CD8-positive, alpha-beta memory T cell (primary cell): ENCODE data around the gene PRKAR1B. TPM values are rescaled to one million over a fixed set of nuclear protein-coding genes. Genes with fewer than 3 reads are reported as not detected.

Source experiments
- CTCF ChIA-PET: fragments of 350-600 bp; sonication (Branson Sonifier 250); formaldehyde crosslinking; loops from one replicate; lab custom pipeline; 2021; ENCODE audit warnings: antibody characterized with exemption; lab: Charles Lee
- POLR2A ChIA-PET: fragments of 350-600 bp; sonication (Branson Sonifier 250); formaldehyde crosslinking; loops from one replicate; lab custom pipeline; 2021; ENCODE audit warnings: antibody characterized with exemption; lab: Charles Lee
- DNase-seq, 5 donors: peaks; one replicate each; pipeline versions ENCODE4 v3.0.0 to v3.0.0-alpha.2; 2020 to 2022; ENCODE audit warnings: mixed read lengths in 1 of 5
- H3K27ac ChIP-seq: one replicate; pipeline ENCODE4 v1.7.0; 2013; ENCODE audit warnings: low read depth, mild to moderate bottlenecking, low read length, moderate library complexity
- H3K27me3 ChIP-seq: 2 replicates; pipeline ENCODE4 v1.7.0; 2013; ENCODE audit warnings: low read length, mild to moderate bottlenecking; ENCODE audit not compliant: insufficient read depth, poor library complexity, severe bottlenecking
- H3K36me3 ChIP-seq: 2 replicates; pipeline ENCODE4 v1.7.0; 2013; ENCODE audit warnings: mild to moderate bottlenecking, low read length, moderate library complexity; ENCODE audit not compliant: insufficient read depth
- H3K4me1 ChIP-seq: 2 replicates; pipeline ENCODE4 v1.7.0; 2013; ENCODE audit warnings: mild to moderate bottlenecking, low read length, moderate library complexity; ENCODE audit not compliant: insufficient read depth
- H3K4me3 ChIP-seq: 2 replicates; pipeline ENCODE4 v1.7.0; 2013; ENCODE audit warnings: mild to moderate bottlenecking, low read length
- H3K9me3 ChIP-seq: 2 replicates; pipeline ENCODE4 v1.7.0; 2013; ENCODE audit warnings: mild to moderate bottlenecking, low read length
- H3K27ac Mint-ChIP-seq, 8 donors: one replicate each; pipeline ENCODE4 v1.8.0; 2020 to 2021; ENCODE audit warnings: mixed read lengths in 8 of 8, mild to moderate bottlenecking in 6 of 8, inconsistent platforms in 3 of 8, moderate library complexity in 3 of 8
- H3K27me3 Mint-ChIP-seq, 2 donors: one replicate each; pipeline ENCODE4 v1.8.0; 2020 to 2021; ENCODE audit warnings: mixed read lengths in 2 of 2, mild to moderate bottlenecking in 1 of 2, moderate library complexity in 1 of 2
- H3K36me3 Mint-ChIP-seq, 3 donors: one replicate each; pipeline ENCODE4 v1.8.0; 2020 to 2021; ENCODE audit warnings: mixed read lengths in 3 of 3, inconsistent platforms in 1 of 3, mild to moderate bottlenecking in 1 of 3
- H3K4me1 Mint-ChIP-seq, 3 donors: one replicate each; pipeline ENCODE4 v1.8.0; 2020 to 2021; ENCODE audit warnings: mixed read lengths in 3 of 3, inconsistent platforms in 1 of 3, mild to moderate bottlenecking in 1 of 3
- H3K4me3 Mint-ChIP-seq, 7 donors: one replicate each; pipeline ENCODE4 v1.8.0; 2020 to 2021; ENCODE audit warnings: mixed read lengths in 7 of 7, mild to moderate bottlenecking in 6 of 7, moderate library complexity in 4 of 7, inconsistent platforms in 2 of 7
- H3K9me3 Mint-ChIP-seq, 5 donors: one replicate each; pipeline ENCODE4 v1.8.0; 2020 to 2022; ENCODE audit warnings: mixed read lengths in 5 of 5, mild to moderate bottlenecking in 3 of 5, moderate library complexity in 2 of 5, inconsistent platforms in 1 of 5
- polyA plus RNA-seq: library from polyadenylated mRNA; unstranded; fragments of 300-500 nt; fragmentation: Illumina TruSeq; gene quantifications from one replicate; pipeline ENCODE4 v1.2.3, GENCODE V29; 2021
- total RNA-seq, 2 experiments: library from RNA; stranded (reverse); gene quantifications; one replicate each; pipeline ENCODE4 v1.2.3, GENCODE V29; 2021

Gene PRKAR1B
- total and polyA plus RNA-seq, 3 experiments from 2014 or later: 8.1 to 32.4 (median 28.3) TPM

DNA sequence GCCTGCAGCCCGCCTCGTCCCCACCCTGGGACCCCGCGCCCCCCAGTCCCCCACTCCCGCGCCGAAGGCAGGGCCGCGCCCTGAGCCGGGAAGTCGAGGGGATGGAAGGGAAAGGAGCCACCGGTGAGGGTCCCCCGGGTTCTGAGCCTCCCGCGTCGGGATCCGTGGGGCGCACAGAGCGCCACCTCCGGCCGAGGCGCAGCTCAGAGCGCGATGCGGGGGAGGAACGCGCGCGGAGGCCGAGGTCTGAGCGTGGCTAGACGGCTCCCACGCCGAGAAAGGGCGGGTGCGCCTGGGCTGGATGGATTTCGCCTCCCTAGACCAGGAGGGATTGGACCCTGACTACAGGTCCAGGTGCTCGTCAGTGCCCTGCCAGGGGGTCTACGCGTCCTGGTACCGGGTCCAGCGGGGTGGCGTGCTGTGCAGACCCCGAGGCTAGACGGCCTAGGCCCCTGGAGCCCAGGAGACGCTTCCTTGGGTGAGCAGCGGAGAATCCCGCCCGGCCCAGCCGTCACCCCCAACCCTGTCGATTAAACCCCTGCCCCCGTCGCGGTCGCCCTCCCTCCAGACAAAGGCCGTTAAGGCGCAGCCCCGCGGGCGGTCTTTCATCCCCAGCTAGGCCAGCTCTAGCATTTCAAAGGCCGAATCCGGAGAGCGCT, 206.4 kb downstream of the PRKAR1B start:
- Histone ChIP-seq H3K4me1 (peaks cover 12% of the 10 kb centered on the region), H3K27ac (no peak overlapping the region), H3K9me3 (no peaks in the 10 kb centered on the region), H3K4me3 (no peak overlapping the region), H3K36me3 (no peaks in the 10 kb centered on the region), H3K27me3 (peaks cover 22% of the 10 kb centered on the region)
- ChIA-PET POLR2A (no interaction called here), CTCF (no interaction called here)
- peaks cover 25 to 39% of the 10 kb centered on the region in 2 donors for H3K27me3 Mint-ChIP-seq
- no peak for DNase-seq
- no peak overlapping the region for H3K27ac Mint-ChIP-seq
- H3K36me3 Mint-ChIP-seq: no peaks in the 10 kb centered on the region
- H3K4me1 Mint-ChIP-seq: peaks cover 11 to 27% (median 11%) of the 10 kb centered on the region in 3 donors
- peaks cover 0 to 2% (median 0%) of the 10 kb centered on the region in 5 donors for H3K9me3 Mint-ChIP-seq
- H3K4me3 Mint-ChIP-seq: peak overlapping the region in 4 of 7 donors; percentile 25 to 54 (median 42)

DNA sequence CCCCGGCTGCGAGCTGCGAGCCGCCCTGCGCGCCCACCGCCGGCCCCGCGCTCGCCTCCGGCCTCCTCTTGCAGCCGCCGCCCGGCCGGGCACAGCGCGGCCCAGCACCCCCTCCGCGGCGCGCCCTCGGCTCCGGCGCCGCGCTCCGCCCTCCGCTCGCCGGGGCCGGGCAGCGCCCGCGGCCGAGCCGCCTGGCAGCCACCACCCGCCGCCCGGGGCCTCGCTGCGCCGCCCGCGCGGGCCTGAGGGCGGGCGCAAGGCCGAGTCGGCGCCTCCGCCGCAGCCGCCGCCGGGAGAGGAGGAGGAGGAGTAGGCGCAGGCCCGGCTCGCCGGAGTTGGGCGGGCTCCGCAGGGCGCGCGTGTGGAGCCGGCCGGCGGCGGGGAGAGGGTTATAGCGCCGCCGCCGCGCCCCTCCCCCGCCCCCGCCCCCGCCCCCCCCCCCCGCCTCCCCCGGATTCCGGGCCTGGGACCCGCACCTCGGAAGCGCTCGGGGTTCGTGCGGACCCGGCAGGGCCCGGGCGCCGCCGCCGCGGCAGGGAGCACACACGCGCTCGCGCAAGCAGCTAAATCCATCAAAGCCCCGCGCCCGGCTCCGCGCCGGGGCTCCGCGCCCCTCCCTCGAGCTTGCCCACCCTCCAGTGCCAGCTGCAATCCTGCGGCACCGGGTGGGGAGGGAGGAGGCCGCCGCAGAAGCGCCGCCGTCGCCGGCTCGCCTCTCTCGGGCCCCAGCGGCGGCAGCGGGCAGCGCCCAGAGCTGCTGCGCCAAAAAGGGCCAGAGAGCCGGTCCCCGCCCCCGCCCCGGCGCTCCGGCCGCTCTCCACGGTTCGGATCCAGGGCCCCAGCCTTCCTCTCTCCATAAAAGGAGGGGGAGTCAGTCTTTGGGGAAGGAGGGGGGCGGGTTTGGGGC, 207.3 kb downstream of the PRKAR1B start, which contains the start of gene PDGFA:
PDGFA (minus strand) TSS at position 363 of the 907 bp plus-strand sequence. CDS start 845 bp downstream, outside the sequence.
- CTCF ChIA-PET: interaction anchor here (0.6 kb wide), 1 partner anchor 583 kb away, joined by 3 read pairs; no protein-coding TSS in a partner anchor
- Mint-ChIP-seq H3K27me3 (peaks cover 31 to 45% of the 10 kb centered on the region in 2 donors), H3K27ac (no peak within 1 kb of the TSS), H3K4me3 (peak within 1 kb of the TSS; percentile 71 to 89 (median 76)), H3K9me3 (peaks cover 0 to 2% (median 0%) of the 10 kb centered on the region in 5 donors), H3K4me1 (peaks cover 11 to 27% (median 11%) of the 10 kb centered on the region in 3 donors), H3K36me3 (no peaks in the 10 kb centered on the region)
- Histone ChIP-seq H3K27ac (no peak within 1 kb of the TSS), H3K4me3 (peak within 1 kb of the TSS; percentile 32), H3K9me3 (no peaks in the 10 kb centered on the region), H3K27me3 (peaks cover 23% of the 10 kb centered on the region), H3K36me3 (no peaks in the 10 kb centered on the region), H3K4me1 (peaks cover 12% of the 10 kb centered on the region)
- POLR2A ChIA-PET: no interaction called here
- DNase-seq: no peak

DNA sequence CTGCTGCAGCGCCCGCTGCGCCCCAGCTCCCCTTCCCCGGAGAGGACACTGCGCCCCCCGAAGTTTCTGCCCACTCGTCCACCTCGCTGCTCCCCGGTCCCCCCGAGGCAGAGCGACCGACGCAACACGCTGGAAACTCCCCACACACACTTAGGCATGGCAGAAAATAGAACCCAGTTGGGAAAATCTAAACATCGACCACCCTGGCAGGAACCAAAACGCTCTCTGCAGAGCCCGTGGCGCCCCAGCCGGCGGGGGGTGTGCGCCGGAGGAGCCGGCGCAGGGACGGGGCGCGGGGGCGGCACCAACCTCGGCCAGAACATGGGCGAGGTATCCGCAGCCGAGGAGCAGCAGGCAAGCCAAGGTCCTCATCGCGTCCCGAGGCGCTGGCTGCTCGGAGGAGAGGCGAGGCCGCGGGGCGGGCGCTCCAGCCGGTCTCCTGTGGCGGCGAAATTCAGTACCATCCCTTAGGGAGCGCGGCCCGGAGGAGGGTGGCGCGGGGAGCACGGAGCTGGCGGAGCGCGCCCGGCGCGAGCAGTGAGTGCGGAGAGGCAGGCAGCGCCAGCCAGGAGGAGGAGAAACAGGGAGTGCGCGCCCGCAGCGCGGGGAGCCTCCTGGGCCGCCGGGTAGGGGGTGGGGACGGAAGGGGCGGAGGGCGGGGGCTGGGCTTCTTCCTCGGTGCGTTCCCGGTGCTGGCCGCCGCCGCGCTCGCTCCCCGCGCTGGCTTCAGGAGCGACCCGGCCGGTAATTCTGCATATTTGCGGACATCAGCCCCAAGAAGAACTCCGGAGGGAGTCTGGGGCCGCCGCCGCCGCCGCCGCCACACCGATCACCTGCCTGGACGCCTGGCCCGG, 208.2 kb downstream of the PRKAR1B start:
- H3K4me1 ChIP-seq: peaks cover 12% of the 10 kb centered on the region
- no peaks in the 10 kb centered on the region for H3K36me3 Mint-ChIP-seq
- ChIA-PET CTCF (interaction anchor here (0.6 kb wide), 1 partner anchor 584 kb away, joined by 3 read pairs; no protein-coding TSS in a partner anchor), POLR2A (no interaction called here)
- no peak overlapping the region for H3K27ac Mint-ChIP-seq
- no peak for DNase-seq
- H3K9me3 ChIP-seq: no peaks in the 10 kb centered on the region
- peak overlapping the region; percentile 71 to 89 (median 76) for H3K4me3 Mint-ChIP-seq
- H3K9me3 Mint-ChIP-seq: no peaks in the 10 kb centered on the region
- H3K4me1 Mint-ChIP-seq: peaks cover 11 to 30% (median 14%) of the 10 kb centered on the region in 3 donors
- H3K27me3 ChIP-seq: peaks cover 23% of the 10 kb centered on the region
- no peak overlapping the region for H3K27ac ChIP-seq
- peaks cover 24 to 45% of the 10 kb centered on the region in 2 donors for H3K27me3 Mint-ChIP-seq
- H3K4me3 ChIP-seq: peak overlapping the region; percentile 32
- no peaks in the 10 kb centered on the region for H3K36me3 ChIP-seq

DNA sequence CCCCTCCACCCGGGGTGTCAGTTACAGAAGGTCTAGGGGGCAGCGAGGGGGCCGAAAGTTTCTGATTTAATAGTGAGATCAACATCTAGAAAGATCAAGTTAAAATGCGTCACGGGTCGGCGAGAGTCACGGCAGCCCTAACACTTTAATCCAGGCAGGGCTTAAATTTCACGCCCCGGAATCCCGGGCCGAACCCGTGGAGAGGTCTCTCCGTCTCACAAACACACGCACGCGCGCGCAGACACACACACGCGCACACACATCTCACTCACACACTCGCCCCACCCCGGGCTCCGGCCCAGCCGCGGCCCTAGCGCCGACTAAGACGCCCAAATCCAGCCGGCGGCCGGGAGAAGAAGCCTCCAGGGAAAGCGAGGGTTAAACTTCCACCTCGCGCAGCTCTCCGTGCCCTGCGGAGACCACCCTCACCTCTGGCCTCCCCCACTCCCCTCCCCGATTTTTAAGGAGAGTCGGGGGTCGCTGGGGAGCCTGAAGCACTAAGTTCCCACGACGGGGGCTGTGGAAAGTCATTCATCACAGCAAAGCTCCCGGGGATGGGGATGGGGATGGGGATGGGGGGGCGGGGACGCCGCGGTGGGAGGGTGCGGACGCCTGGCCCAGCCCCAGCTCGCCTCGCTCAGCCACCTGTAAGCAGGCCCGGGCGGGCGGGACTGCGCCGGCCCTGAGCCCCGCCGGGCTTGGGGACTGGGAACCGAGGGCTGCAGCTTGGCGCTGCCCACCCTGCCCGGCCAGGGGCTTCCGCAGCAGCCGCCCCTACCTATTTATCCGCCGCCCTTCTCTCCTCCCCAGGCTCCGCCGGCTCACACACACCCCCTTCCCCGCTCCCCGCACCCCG, 209.1 kb downstream of the PRKAR1B start:
- Mint-ChIP-seq H3K36me3 (no peaks in the 10 kb centered on the region), H3K27ac (no peak overlapping the region), H3K9me3 (no peaks in the 10 kb centered on the region), H3K27me3 (peaks cover 23 to 41% of the 10 kb centered on the region in 2 donors), H3K4me1 (peaks cover 11 to 33% (median 19%) of the 10 kb centered on the region in 3 donors), H3K4me3 (peak overlapping the region; percentile 76 to 92 (median 78))
- H3K27ac ChIP-seq: no peak overlapping the region
- H3K9me3 ChIP-seq: no peaks in the 10 kb centered on the region
- POLR2A ChIA-PET: no interaction called here
- no peaks in the 10 kb centered on the region for H3K36me3 ChIP-seq
- H3K4me3 ChIP-seq: peak overlapping the region; percentile 32
- DNase-seq: no peak
- peaks cover 12% of the 10 kb centered on the region for H3K4me1 ChIP-seq
- CTCF ChIA-PET: no interaction called here
- H3K27me3 ChIP-seq: peaks cover 23% of the 10 kb centered on the region

DNA sequence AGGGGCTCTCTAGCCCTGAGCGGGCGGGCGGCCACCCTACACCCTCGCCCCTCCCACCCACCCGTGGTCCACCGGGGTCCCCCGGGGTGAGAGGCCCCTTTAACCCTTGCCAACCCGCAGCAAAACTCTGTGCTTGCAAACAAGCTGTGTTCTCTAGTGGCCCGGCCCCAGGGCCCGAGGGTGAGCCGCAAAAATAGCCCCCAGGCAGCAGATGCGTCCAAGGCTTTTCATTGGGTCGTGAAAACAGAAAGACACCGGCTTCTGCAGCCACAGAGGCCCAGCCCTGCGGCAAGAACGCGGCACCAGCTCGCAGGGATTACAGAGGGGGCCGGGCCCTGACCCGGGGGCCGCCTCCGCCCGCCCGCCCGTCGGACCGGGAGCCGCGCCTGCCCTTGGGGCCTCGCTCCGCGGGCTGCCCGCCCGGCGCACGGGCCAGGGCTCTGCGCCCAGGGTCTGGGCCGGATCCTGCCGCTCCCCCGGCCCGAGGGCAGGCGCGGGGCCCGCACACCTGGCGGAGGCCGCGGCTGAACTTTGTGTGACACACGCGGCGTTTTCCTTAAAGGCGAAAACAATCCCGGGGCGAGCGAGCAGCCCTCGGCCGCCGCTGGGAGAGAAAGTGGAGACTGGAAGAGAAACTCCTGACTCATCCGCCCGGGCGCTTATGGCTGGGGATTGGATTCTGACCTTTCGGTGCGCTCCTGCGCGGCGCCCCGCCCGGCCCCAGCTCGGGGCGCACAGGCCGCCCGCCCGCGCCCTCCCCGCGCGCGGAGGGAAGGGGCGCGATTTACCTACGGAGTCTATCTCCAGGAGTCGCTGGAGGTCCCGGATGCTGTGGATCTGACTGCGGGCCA, 210.2 kb downstream of the PRKAR1B start:
- Histone ChIP-seq H3K27me3 (peaks cover 19% of the 10 kb centered on the region), H3K4me1 (peaks cover 9% of the 10 kb centered on the region), H3K36me3 (no peaks in the 10 kb centered on the region), H3K4me3 (no peak overlapping the region), H3K9me3 (no peaks in the 10 kb centered on the region), H3K27ac (no peak overlapping the region)
- H3K27ac Mint-ChIP-seq: no peak overlapping the region
- no peaks in the 10 kb centered on the region for H3K9me3 Mint-ChIP-seq
- ChIA-PET POLR2A (no interaction called here), CTCF (no interaction called here)
- H3K27me3 Mint-ChIP-seq: peaks cover 22 to 41% of the 10 kb centered on the region in 2 donors
- peak overlapping the region in 2 of 7 donors; percentile 28 to 29 for H3K4me3 Mint-ChIP-seq
- DNase-seq: no peak
- H3K36me3 Mint-ChIP-seq: no peaks in the 10 kb centered on the region
- peaks cover 11 to 30% (median 17%) of the 10 kb centered on the region in 3 donors for H3K4me1 Mint-ChIP-seq

DNA sequence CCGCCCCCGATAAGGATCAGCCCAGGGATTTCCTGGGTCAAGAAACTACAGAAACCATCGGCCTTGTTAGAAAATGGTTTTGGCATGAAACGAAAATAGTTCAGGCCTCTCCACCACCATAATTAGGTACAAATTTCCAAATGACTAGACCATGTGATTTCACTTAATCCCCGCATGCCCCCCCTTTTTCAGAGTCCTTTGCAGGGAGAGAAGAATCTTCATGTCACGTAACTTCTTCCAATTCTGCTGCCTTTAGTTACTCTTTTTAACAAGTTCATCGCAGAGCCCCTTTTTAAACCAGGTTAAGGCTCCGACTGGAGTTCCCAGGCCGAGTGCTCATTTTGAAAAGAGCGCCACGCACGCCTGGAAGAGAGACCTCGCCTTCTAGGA, 210.9 kb downstream of the PRKAR1B start:
- Mint-ChIP-seq H3K4me3 (peak overlapping the region in 3 of 7 donors; percentile 26 to 37 (median 26)), H3K9me3 (no peaks in the 10 kb centered on the region), H3K36me3 (no peaks in the 10 kb centered on the region), H3K27me3 (peaks cover 18 to 37% of the 10 kb centered on the region in 2 donors), H3K4me1 (peaks cover 11 to 25% (median 17%) of the 10 kb centered on the region in 3 donors), H3K27ac (no peak overlapping the region)
- no peak for DNase-seq
- Histone ChIP-seq H3K36me3 (no peaks in the 10 kb centered on the region), H3K9me3 (no peaks in the 10 kb centered on the region), H3K27me3 (peaks cover 17% of the 10 kb centered on the region), H3K4me1 (peaks cover 5% of the 10 kb centered on the region), H3K4me3 (no peak overlapping the region), H3K27ac (no peak overlapping the region)
- ChIA-PET CTCF (no interaction called here), POLR2A (no interaction called here)
